Subcutaneous adipose tissue (tissue), 4 donors: ENCODE measurements around the gene AMZ1. TPM values are rescaled to one million over a fixed set of nuclear protein-coding genes. Genes with fewer than 3 reads are reported as not detected.

Source experiments
- total RNA-seq, 4 donors: library from RNA; depleted of rRNA; stranded (reverse); fragments of >200 nt; gene quantifications; one replicate each; pipeline ENCODE4 v1.1.0, GENCODE V29; 2016
- TF ChIP-seq, protein P1 (sequence below): fragments of 450-650 bp; IDR thresholded peaks from one replicate; pipeline ENCODE4 v1.5.1; 2016; ENCODE audit warnings: low read depth, mild to moderate bottlenecking, control low read depth, antibody characterized with exemption, moderate library complexity

Gene AMZ1
- total RNA-seq, 4 donors from 2014 or later, result 0.19 to 0.68 (median 0.22) TPM; not detected in 1

- TF ChIP-seq, protein P1, sequence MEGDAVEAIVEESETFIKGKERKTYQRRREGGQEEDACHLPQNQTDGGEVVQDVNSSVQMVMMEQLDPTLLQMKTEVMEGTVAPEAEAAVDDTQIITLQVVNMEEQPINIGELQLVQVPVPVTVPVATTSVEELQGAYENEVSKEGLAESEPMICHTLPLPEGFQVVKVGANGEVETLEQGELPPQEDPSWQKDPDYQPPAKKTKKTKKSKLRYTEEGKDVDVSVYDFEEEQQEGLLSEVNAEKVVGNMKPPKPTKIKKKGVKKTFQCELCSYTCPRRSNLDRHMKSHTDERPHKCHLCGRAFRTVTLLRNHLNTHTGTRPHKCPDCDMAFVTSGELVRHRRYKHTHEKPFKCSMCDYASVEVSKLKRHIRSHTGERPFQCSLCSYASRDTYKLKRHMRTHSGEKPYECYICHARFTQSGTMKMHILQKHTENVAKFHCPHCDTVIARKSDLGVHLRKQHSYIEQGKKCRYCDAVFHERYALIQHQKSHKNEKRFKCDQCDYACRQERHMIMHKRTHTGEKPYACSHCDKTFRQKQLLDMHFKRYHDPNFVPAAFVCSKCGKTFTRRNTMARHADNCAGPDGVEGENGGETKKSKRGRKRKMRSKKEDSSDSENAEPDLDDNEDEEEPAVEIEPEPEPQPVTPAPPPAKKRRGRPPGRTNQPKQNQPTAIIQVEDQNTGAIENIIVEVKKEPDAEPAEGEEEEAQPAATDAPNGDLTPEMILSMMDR, result no peak
These were observed 17.1 kb upstream of the AMZ1 start for GRCh38 chr7:2670720-2671391.

DNA sequence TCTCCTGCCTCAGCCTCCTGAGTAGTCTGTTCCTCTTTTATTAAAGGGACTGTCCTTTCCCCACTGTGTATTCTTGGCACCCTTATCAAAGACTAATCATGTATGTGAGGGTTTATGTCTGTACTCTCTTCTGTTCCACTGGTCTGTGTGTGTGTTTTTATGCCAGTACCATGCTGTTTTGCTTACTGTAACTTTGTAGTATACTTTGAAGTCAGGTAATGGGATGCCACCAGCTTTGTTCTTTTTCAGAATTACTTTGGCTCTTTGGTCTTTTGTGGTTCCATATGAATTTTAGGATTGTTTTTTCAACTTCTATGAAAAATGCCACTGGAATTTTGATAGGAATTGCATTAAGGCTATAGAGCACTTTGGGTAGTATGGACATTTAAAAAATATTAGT is 14.1 kb upstream of the AMZ1 start:
- TF ChIP-seq, protein P1, result no peak

- TF ChIP-seq, protein P1, result no peak
These were observed 12.7 kb upstream of the AMZ1 start for GRCh38 chr7:2675256-2675764.

GRCh38 chr7:2680256-2680655 is 7.7 kb upstream of the AMZ1 start:
- TF ChIP-seq, protein P1, result no peak

GRCh38 chr7:2680792-2681490 is 7.1 kb upstream of the AMZ1 start:
- TF ChIP-seq, protein P1, result no peak

DNA sequence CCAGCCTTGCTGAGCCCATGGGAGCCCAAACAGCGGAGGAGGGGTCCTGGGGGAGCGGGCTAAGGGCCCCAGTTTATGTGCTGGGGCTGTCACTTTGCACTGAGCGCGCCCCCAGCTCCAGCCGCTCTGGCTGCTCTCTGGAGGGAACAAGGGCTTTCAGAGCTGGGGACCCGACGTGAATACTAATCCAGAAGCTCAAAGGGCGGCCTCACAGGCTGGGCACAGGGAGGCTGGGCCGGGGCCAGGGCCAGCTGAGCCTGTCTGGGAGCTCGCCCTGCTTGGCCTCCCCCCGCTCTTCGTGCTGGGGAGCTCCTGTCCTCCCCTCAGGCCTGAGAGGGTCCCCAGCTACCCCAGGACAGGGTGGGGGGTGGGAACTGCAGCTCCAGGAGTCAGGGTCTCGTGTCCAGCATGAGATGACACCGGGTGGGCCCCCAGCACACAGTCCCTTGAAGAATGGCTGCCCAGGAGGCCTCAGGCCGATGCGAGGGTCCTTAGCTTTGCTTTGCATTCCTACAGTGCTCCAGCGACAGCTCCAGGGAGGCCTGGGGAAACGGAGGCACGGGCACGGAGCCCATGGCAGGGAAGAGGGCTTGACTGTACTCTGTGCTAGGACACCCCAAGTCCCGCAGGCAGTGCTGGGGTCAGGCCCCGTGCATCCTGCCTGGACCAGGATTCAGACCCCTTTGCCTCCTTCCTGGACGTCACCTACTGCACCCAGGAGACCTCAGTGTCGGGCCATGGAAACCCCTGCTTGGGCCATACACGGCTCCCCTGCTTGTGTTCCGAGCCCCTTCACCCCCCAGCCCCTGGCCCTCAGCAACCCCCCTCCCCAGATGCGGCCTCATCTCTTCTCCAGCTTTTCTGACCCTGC is 5.8 kb upstream of the AMZ1 start:
- TF ChIP-seq, protein P1, result no peak
